Fibroblast of mammary gland (primary cell): ENCODE data around the gene GRM2.
A peak's percentile ranks its signal among the peaks of the same experiment; 100 is the strongest.

Source experiments
- DNase-seq: peaks from one replicate; pipeline ENCODE4 v3.0.0-alpha.2; 2010; ENCODE audit warnings: low read depth
- H3K4me3 ChIP-seq: 2 replicates; pipeline ENCODE4 v1.5.1; 2011; ENCODE audit warnings: low read depth, mild to moderate bottlenecking, low read length, moderate library complexity; ENCODE audit not compliant: control insufficient read depth
- TF ChIP-seq, protein P1 (sequence below): conservative IDR thresholded peaks from 2 replicates; pipeline ENCODE4 v1.5.1; 2011; ENCODE audit warnings: low read depth, low read length, inconsistent platforms; ENCODE audit not compliant: control insufficient read depth, insufficient read depth

The GRM2 gene

DNA sequence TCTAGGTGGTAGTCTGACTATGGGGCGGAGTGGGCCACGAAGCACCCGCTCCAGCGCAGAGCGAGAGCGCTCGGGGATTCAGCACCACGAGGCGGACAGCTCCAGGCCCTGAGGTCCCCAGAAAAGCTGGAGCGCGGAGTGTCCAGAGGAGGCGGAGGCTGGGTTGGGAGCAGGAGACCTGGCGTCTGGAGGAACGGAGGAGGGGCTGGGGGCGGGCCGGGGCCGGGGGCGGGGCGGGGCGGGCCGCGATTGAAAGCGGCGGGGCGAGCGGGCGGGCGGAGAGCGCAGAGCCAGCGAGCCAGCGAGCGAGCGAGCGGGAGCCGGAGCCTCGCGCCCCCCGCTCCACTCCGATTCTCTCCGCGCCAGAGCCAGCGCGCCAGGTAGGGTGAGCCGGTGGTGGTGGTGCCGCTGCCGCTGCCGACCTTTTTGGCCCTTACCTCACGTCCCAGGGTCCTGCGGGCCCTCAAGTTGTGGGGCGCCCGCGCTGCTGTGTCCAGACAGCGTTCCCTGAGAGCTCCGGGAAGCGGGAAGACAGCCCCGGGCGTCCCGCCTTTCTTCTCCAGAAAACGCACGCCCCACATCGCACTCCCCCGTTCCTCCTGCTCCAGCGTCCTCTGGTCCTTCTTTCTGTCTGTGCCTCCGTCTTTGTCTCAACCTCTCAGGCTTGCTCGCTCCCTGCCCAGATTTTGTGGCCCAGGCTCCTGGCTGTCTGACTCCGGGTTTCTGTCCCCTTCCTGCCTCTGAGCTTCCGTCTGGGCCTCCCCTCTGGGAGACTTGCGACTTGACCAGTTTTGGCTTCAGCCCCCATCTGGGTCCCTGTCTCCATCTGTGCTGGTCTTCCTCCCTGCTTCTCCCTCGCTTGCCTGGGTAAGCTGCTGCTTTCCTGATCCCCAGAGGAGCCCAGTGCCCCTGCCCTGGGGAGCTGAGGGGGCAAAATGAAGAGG lies at the start of gene GRM2:
TSS of gene GRM2 (plus strand) at position 281 of the 944 bp plus-strand sequence. CDS start 1,916 bp downstream, outside the sequence.
- H3K4me3 ChIP-seq, result no peak within 1 kb of the TSS
- TF ChIP-seq, protein P1, sequence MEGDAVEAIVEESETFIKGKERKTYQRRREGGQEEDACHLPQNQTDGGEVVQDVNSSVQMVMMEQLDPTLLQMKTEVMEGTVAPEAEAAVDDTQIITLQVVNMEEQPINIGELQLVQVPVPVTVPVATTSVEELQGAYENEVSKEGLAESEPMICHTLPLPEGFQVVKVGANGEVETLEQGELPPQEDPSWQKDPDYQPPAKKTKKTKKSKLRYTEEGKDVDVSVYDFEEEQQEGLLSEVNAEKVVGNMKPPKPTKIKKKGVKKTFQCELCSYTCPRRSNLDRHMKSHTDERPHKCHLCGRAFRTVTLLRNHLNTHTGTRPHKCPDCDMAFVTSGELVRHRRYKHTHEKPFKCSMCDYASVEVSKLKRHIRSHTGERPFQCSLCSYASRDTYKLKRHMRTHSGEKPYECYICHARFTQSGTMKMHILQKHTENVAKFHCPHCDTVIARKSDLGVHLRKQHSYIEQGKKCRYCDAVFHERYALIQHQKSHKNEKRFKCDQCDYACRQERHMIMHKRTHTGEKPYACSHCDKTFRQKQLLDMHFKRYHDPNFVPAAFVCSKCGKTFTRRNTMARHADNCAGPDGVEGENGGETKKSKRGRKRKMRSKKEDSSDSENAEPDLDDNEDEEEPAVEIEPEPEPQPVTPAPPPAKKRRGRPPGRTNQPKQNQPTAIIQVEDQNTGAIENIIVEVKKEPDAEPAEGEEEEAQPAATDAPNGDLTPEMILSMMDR, result no peak
- DNase-seq, result peak; percentile 78

DNA sequence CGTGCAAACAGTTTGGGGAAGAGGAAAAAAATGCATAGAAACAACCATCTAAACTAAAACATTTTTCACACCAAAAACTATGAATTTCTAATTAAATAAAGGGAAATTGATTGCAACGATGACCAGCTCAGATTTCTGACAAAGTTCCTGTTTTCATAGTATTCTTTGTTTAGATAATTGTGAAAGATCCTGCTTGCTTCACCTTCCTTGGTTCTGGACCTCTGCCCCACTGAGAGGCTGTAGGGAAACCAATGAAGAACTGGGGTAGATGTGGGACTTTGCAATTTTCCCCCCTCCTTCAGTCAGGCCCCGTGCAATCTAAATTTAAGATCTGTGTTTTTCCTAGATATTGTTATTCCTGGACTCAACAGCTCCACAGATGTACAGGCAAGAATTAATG lies 49.6 kb upstream of the GRM2 start:
- TF ChIP-seq, protein P1, result no peak
- no peak for DNase-seq
- H3K4me3 ChIP-seq, result no peak overlapping the region

DNA sequence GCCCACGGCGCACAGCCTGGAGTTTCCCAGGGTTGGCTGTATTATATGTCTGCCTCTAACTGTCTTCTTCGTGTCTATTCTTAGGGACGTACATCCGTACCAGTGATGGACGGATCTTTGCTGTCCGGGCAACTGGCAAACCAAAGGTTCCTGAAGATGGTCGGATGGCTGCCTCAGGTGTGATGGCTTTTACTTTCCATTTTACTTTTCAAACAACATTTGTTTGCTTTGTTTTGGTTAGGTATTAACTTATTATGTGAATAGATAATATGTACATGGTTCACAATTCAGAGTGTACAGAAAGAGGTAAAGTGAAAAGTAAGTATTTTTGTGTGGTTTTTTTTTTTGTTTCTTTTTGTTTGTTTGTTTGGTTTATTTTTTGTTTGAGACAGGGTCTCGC lies 46.9 kb upstream of the GRM2 start:
- TF ChIP-seq, protein P1, result no peak

DNA sequence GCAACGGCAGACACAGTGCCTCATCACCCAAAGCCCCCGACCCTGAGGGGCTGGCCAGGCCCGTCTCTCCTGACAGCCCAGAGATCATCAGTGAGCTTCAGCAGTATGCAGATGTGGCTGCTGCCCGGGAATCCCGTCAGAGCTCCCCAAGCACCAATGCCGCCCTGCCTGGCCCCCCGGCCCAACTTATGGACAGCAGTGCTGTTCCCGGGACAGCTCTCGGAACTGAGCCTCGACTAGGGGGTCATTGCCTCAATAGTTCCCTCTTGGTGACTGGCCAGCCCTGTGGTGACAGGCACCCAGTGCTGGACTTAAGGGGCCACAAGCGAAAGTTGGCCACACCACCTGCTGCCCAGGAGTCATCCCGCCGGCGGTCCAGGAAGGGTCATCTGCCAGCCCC lies 44.4 kb upstream of the GRM2 start:
- H3K4me3 ChIP-seq, result no peak overlapping the region
- TF ChIP-seq, protein P1, result no peak
- no peak for DNase-seq

More for the DNA sequence above, 46.9 kb upstream of the GRM2 start:
- DNase-seq, result no peak
- H3K4me3 ChIP-seq, result no peak overlapping the region

DNA sequence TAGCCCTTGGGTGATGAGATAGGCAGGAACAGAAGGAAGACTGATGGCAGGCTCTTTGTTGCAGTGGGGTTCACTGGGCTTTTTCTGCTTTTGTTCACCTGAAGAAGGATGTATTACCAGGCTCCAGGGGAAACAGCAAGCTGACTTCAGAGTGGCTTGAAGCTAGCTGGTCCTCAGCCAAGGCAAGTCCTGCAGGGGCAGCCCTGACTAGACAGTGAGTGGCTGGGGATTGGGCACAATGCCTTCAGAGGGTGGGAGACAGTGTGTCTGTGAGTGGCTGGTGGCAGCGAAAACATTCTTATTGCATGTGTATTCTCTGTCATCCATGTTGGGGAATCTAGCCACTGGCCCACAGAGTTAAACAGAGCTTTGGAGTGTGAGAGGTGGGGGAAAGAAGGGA lies 38.1 kb upstream of the GRM2 start:
- H3K4me3 ChIP-seq, result no peak overlapping the region
- TF ChIP-seq, protein P1, result no peak
- DNase-seq, result peak; percentile 5

DNA sequence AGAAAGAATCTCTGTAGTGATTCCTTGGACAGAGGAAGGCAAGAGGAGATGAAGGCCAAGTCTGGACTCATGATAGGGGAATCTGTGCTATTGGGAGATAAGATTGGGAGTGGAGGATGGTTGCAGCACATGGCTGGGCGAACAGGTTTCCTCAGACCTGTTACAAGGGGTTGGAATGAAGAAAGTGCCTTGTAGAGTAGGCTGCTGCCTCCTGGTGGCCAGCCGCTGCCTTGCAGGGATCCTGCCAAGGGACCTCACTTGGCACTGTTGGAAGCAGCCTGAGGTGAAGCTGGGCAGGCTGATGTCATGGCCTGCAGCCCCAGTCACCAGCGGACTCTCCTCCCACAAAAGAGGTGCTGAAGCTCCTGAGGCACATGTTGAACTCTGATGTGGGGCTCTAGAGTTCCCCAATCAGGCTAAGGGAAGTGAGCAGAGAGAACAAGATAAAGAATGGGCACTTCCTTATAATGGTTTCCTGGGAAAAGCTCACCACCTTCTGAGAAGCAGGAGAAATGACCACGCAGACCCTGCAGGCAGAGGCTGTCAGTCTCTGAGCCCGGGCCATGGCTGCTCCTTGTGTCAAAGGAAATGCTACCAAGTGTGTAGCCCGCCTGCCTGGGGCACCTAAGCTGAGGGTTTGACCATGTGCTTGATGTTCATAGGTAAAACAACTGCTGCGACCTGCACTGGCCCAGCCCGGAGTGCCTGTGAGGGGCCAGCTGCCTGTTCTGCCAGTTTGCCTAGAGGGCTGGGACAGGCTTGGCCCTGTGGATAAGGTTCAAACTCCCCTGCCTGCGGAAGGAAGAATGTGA lies 37.4 kb upstream of the GRM2 start:
- no peak overlapping the region for H3K4me3 ChIP-seq
- TF ChIP-seq, protein P1, result peak; percentile 99
- peak; percentile 86 for DNase-seq
